Mesenchymal stem cell (in vitro differentiated cells and primary cell): ENCODE results near the gene GPR15LG.
A peak's percentile ranks its signal among the peaks of the same experiment; 100 is the strongest.

Source experiments
- DNase-seq: peaks from one replicate; pipeline ENCODE4 v3.0.0-alpha.2; 2013
- H2AFZ ChIP-seq: one replicate; pipeline ENCODE4 v1.6.1; 2013; ENCODE audit warnings: low read depth, mild to moderate bottlenecking, control low read depth, inconsistent platforms, low read length, moderate library complexity
- H2AK5ac ChIP-seq: 2 replicates; pipeline ENCODE4 v1.6.1; 2013; ENCODE audit warnings: low read length, moderate library complexity, mild to moderate bottlenecking, inconsistent platforms; ENCODE audit not compliant: severe bottlenecking
- H2BK120ac ChIP-seq: one replicate; pipeline ENCODE4 v1.6.1; 2013; ENCODE audit warnings: low read depth, mild to moderate bottlenecking, inconsistent platforms, low read length, moderate library complexity
- H2BK12ac ChIP-seq, 2 experiments: one replicate each; pipeline ENCODE4 v1.6.1; 2013; ENCODE audit warnings: inconsistent platforms in 2 of 2, low read length in 2 of 2, mild to moderate bottlenecking in 2 of 2, moderate library complexity in 2 of 2, control low read depth in 1 of 2
- H2BK15ac ChIP-seq: one replicate; pipeline ENCODE4 v1.6.1; 2013; ENCODE audit warnings: mild to moderate bottlenecking, low read depth, inconsistent platforms; ENCODE audit not compliant: poor library complexity, severe bottlenecking
- H2BK5ac ChIP-seq: 2 replicates; pipeline ENCODE4 v1.6.1; 2013; ENCODE audit warnings: low read depth, mild to moderate bottlenecking, low read length, control low read depth, inconsistent platforms; ENCODE audit not compliant: poor library complexity, severe bottlenecking
- H3K14ac ChIP-seq, 2 experiments: one replicate each; pipeline ENCODE4 v1.6.1; 2013; ENCODE audit warnings: inconsistent platforms in 2 of 2, low read length in 2 of 2, control low read depth in 1 of 2, mild to moderate bottlenecking in 1 of 2, moderate library complexity in 1 of 2
- H3K18ac ChIP-seq, 2 experiments: one replicate each; pipeline ENCODE4 v1.6.1; 2013; ENCODE audit warnings: inconsistent platforms in 2 of 2, low read length in 2 of 2, control low read depth in 1 of 2, low read depth in 1 of 2, mild to moderate bottlenecking in 1 of 2
- H3K23ac ChIP-seq, 2 experiments: one replicate each; pipeline ENCODE4 v1.6.1; 2013; ENCODE audit warnings: inconsistent platforms in 2 of 2, low read length in 2 of 2, mild to moderate bottlenecking in 2 of 2, moderate library complexity in 2 of 2, control low read depth in 1 of 2
- H3K27ac ChIP-seq: 2 replicates; pipeline ENCODE4 v1.5.1; 2013; ENCODE audit warnings: mild to moderate bottlenecking, moderate library complexity, low read length, control low read depth, inconsistent platforms; ENCODE audit not compliant: poor library complexity, severe bottlenecking
- H3K27me3 ChIP-seq, 2 experiments: 2 replicates each; pipeline versions ENCODE4 v1.6.1 to v1.7.0; 2013; ENCODE audit warnings: low read length in 2 of 2, mild to moderate bottlenecking in 2 of 2, moderate library complexity in 2 of 2, control low read depth in 1 of 2, inconsistent platforms in 1 of 2; ENCODE audit not compliant: control insufficient read depth in 1 of 2, insufficient read depth in 1 of 2
- H3K36me3 ChIP-seq, 2 experiments: 2 replicates each; pipeline versions ENCODE4 v1.6.1 to v1.7.0; 2013; ENCODE audit warnings: low read length in 2 of 2, control low read depth in 1 of 2, inconsistent platforms in 1 of 2, low read depth in 1 of 2, mild to moderate bottlenecking in 1 of 2; ENCODE audit not compliant: insufficient read depth in 2 of 2, control insufficient read depth in 1 of 2
- H3K4ac ChIP-seq, 2 experiments: one replicate each; pipeline ENCODE4 v1.6.1; 2013; ENCODE audit warnings: inconsistent platforms in 2 of 2, low read length in 2 of 2, mild to moderate bottlenecking in 2 of 2, moderate library complexity in 2 of 2, control low read depth in 1 of 2, low read depth in 1 of 2
- H3K4me1 ChIP-seq: 2 replicates; pipeline ENCODE4 v1.6.1; 2013; ENCODE audit warnings: low read depth, low read length, control low read depth; ENCODE audit not compliant: control insufficient read depth, insufficient read depth
- H3K4me2 ChIP-seq: 2 replicates; pipeline ENCODE4 v1.6.1; 2013; ENCODE audit warnings: low read length, mild to moderate bottlenecking, inconsistent platforms; ENCODE audit not compliant: poor library complexity, severe bottlenecking
- H3K4me3 ChIP-seq, 2 experiments: 2 replicates each; pipeline versions ENCODE4 v1.5.1 to v1.7.0; 2013; ENCODE audit warnings: low read length in 2 of 2, mild to moderate bottlenecking in 2 of 2, control low read depth in 1 of 2, low read depth in 1 of 2; ENCODE audit not compliant: insufficient read depth in 1 of 2
- H3K79me1 ChIP-seq: replicated peaks from 2 replicates; pipeline ENCODE4 v1.6.1; 2013; ENCODE audit warnings: mild to moderate bottlenecking, control low read depth, low read length, inconsistent platforms; ENCODE audit not compliant: poor library complexity, severe bottlenecking
- H3K9ac ChIP-seq: 2 replicates; pipeline ENCODE4 v1.7.0; 2013; ENCODE audit warnings: mild to moderate bottlenecking, low read length, moderate library complexity
- H3K9me3 ChIP-seq: 2 replicates; pipeline ENCODE4 v1.7.0; 2013; ENCODE audit warnings: mild to moderate bottlenecking, low read length; ENCODE audit not compliant: control insufficient read depth
- H4K8ac ChIP-seq: one replicate; pipeline ENCODE4 v1.6.1; 2013; ENCODE audit warnings: inconsistent platforms, mild to moderate bottlenecking, low read length, moderate library complexity
- H4K91ac ChIP-seq: one replicate; pipeline ENCODE4 v1.6.1; 2013; ENCODE audit warnings: mild to moderate bottlenecking, low read length, inconsistent platforms
- WGBS: methylation state at CpG from one replicate; pipeline ENCODE4 v1.1.7; 2013; ENCODE audit warnings: mixed read lengths; 5-methylcytosine and 5-hydroxymethylcytosine counted together

Gene GPR15LG

DNA sequence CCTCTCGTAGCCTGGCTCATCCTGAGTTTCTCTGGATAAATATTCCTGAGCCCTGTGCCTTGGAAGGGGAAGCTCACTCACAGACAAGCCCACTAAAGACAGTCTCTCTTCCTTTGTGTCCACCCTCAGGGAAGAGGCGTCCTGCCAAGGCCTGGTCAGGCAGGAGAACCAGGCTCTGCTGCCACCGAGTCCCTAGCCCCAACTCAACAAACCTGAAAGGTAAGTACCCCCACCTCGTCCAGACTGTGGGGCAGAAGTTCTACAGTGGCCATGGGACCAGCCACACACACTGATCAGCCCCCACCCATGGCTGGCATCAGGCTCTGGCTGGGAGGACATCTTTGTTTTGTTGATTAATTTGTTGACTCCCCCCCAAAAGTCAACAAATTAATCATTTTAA is 2.8 kb downstream of the GPR15LG start:
- H2BK12ac ChIP-seq = no peak overlapping the region

DNA sequence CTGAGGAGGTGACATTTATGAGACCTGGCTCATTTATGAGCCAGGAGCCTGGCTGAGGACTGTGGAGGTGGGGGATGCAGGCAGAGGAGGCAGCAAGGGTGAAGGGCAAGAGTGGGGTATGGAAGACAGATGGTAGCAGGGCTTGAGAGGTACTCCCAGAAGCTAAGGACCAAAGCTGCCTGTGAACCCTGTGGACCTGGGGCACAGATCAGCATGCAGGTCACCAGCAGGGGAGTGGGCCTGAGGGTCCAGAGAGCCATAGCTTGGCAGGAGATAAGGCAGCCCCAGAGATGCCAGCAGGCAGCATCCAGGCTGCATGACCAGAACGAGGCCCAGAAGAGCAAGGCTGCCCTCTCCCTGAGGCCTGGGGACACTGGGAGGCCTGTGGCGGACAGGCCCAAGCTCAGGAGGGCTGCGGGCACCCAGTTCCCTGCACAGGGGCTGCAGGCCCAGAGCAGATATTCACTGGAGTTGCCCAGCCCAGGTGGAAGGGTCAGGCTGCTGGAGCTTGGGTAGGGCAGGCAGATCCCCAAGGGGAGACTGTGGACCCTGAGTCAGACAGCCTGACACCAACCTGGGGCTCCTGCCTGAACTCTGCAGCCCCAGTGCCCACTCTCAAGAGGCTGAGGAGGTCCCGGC is 3.4 kb downstream of the GPR15LG start:
- peak overlapping the region; percentile 24 for H2AK5ac ChIP-seq
- H3K4me1 ChIP-seq = peaks cover 29% of the 10 kb centered on the region
- DNase-seq = no peak
- H4K8ac ChIP-seq = no peak overlapping the region
- WGBS = 84% methylated on average over 4 of the region's 4 CpGs
- H2BK12ac ChIP-seq = no peak overlapping the region
- H2BK120ac ChIP-seq = no peak overlapping the region
- H2BK15ac ChIP-seq = no peak overlapping the region
- no peak overlapping the region for H2BK5ac ChIP-seq
- no peak overlapping the region for H3K4ac ChIP-seq
- no peak overlapping the region for H3K23ac ChIP-seq
- no peak overlapping the region for H3K4me3 ChIP-seq
- no peaks in the 10 kb centered on the region for H3K36me3 ChIP-seq
- H4K91ac ChIP-seq = no peak overlapping the region
- no peak overlapping the region for H3K14ac ChIP-seq
- H3K4me2 ChIP-seq = no peak overlapping the region
- no peak overlapping the region for H2AFZ ChIP-seq
- H3K18ac ChIP-seq = no peak overlapping the region
- H3K27ac ChIP-seq = no peak overlapping the region
- H3K9me3 ChIP-seq = no peaks in the 10 kb centered on the region
- no peaks in the 10 kb centered on the region for H3K79me1 ChIP-seq
- H3K27me3 ChIP-seq = peaks cover 0 to 10% of the 10 kb centered on the region in 2 experiments
- H3K9ac ChIP-seq = no peak overlapping the region

More for the DNA sequence above, 2.8 kb downstream of the GPR15LG start:
- H2AFZ ChIP-seq = no peak overlapping the region
- H3K4ac ChIP-seq = no peak overlapping the region
- no peaks in the 10 kb centered on the region for H3K36me3 ChIP-seq
- no peak overlapping the region for H3K27ac ChIP-seq
- H2BK120ac ChIP-seq = no peak overlapping the region
- no peak overlapping the region for H3K18ac ChIP-seq
- H3K9ac ChIP-seq = no peak overlapping the region
- peaks cover 32% of the 10 kb centered on the region for H3K4me1 ChIP-seq
- peaks cover 0 to 7% of the 10 kb centered on the region in 2 experiments for H3K27me3 ChIP-seq
- DNase-seq = no peak
- no peak overlapping the region for H2BK15ac ChIP-seq
- no peak overlapping the region for H4K8ac ChIP-seq
- no peaks in the 10 kb centered on the region for H3K79me1 ChIP-seq
- no peak overlapping the region for H2AK5ac ChIP-seq
- H3K4me2 ChIP-seq = no peak overlapping the region
- 71% methylated on average over 4 of the region's 4 CpGs for WGBS
- H3K9me3 ChIP-seq = no peaks in the 10 kb centered on the region
- no peak overlapping the region for H3K14ac ChIP-seq
- H2BK5ac ChIP-seq = no peak overlapping the region
- no peak overlapping the region for H3K4me3 ChIP-seq
- H3K23ac ChIP-seq = no peak overlapping the region
- no peak overlapping the region for H4K91ac ChIP-seq

DNA sequence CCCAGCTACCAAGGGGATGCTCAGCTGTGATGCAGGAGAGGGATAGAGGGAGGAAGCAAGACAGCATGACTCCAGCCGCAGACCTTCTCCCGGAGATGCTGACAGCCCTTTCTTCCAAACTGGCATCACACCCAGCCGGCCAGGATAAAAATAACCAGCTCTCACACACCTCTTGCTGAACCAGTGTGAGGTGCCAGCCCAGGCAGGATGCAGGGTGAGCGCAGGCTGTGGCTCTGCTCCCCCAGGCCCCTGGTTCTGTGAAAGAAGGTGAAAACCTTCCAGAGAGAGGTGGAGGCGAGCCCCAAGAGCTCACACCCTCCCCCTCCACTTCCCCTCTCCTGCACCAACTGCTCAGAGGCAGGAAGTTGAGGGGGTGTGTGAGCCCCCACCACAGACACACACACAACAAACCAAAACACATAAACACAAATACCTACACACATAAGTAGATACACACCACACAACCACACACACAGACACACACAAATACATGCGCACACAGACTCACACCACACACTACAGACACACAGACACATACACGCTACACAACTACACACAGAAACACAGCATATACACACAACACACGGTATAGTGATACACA is 4.0 kb downstream of the GPR15LG start:
- Histone ChIP-seq H3K27ac (no peak overlapping the region), H2AFZ (no peak overlapping the region), H3K27me3 (peaks cover 0 to 17% of the 10 kb centered on the region in 2 experiments), H3K79me1 (no peaks in the 10 kb centered on the region), H4K8ac (no peak overlapping the region), H2BK120ac (no peak overlapping the region), H3K4me1 (peaks cover 26% of the 10 kb centered on the region), H3K9me3 (no peaks in the 10 kb centered on the region), H2BK15ac (no peak overlapping the region), H2BK5ac (no peak overlapping the region), H3K14ac (peak overlapping the region in 1 of 2 experiments; percentile 19), H3K4me2 (no peak overlapping the region), H3K4ac (no peak overlapping the region), H3K9ac (no peak overlapping the region), H2BK12ac (no peak overlapping the region), H3K18ac (no peak overlapping the region), H3K36me3 (no peaks in the 10 kb centered on the region), H3K4me3 (no peak overlapping the region), H3K23ac (no peak overlapping the region), H2AK5ac (peak overlapping the region; percentile 24), H4K91ac (no peak overlapping the region)
- WGBS = 68% methylated on average over 7 of the region's 8 CpGs
- no peak for DNase-seq

DNA sequence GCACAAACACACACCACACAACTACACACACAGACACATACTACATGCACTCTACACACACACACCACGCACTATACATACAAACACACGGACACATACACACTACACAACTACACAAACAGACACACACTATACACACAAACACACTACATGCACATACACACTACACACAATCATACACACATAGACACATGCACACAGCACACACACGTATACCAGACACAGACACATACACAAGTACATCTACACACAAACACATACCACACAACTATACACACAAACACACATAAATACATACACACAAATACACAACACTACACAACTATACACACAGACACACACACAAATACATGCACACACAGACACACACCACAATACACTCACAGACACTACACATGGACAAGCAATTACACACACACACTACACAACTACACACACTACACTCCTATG is 4.6 kb downstream of the GPR15LG start:
- Histone ChIP-seq H2BK5ac (no peak overlapping the region), H3K4me2 (no peak overlapping the region), H2BK12ac (no peak overlapping the region), H3K9me3 (no peaks in the 10 kb centered on the region), H2BK15ac (no peak overlapping the region), H3K14ac (peak overlapping the region in 1 of 2 experiments; percentile 19), H3K36me3 (no peaks in the 10 kb centered on the region), H4K8ac (no peak overlapping the region), H2AFZ (no peak overlapping the region), H3K27ac (no peak overlapping the region), H3K27me3 (peaks cover 0 to 19% of the 10 kb centered on the region in 2 experiments), H2AK5ac (peak overlapping the region; percentile 10), H3K23ac (no peak overlapping the region), H3K18ac (no peak overlapping the region), H3K4ac (no peak overlapping the region), H3K9ac (no peak overlapping the region), H3K4me3 (no peak overlapping the region), H4K91ac (no peak overlapping the region), H3K4me1 (peaks cover 20% of the 10 kb centered on the region), H3K79me1 (no peaks in the 10 kb centered on the region), H2BK120ac (no peak overlapping the region)
- no peak for DNase-seq
- WGBS = 91% methylated on average over 3 of the region's 3 CpGs
